H1 (cell line): ENCODE measurements around the gene KRTAP19-2. TPM values are rescaled to one million over a fixed set of nuclear protein-coding genes. Genes with fewer than 3 reads are reported as not detected.

Experiments used
- CTCF ChIA-PET: fragments of 300-600 bp; sonication (Branson Sonifier 250); formaldehyde crosslinking; loops from one replicate; lab custom pipeline; 2021; ENCODE audit not compliant: partially characterized antibody; lab: Charles Lee
- POLR2A ChIA-PET: fragments of 300-600 bp; sonication (Branson Sonifier 250); formaldehyde crosslinking; loops from one replicate; lab custom pipeline; 2021; ENCODE audit warnings: inconsistent platforms; ENCODE audit not compliant: partially characterized antibody; lab: Charles Lee
- DNase-seq, 2 experiments: peaks; one replicate each; pipeline versions ENCODE4 v3.0.0 to v3.0.0-alpha.2; 2010 to 2022; ENCODE audit warnings: low spot score in 2 of 2, low read depth in 1 of 2, mixed read lengths in 1 of 2
- FAIRE-seq: peaks from 2 replicates; lab custom pipeline; 2011; peaks lifted over from hg19 to GRCh38; lab: Jason Lieb, UNC
- H2AFZ ChIP-seq: 2 replicates; pipeline ENCODE4 v1.8.1; 2012; ENCODE audit warnings: low read length, inconsistent platforms
- H2AK5ac ChIP-seq: 2 replicates; pipeline ENCODE4 v1.6.1; 2013; ENCODE audit warnings: low read depth, low read length
- H2BK120ac ChIP-seq: replicated peaks from 2 replicates; pipeline ENCODE3; 2013; ENCODE audit warnings: low read depth, low read length, inconsistent platforms
- H2BK12ac ChIP-seq: 2 replicates; pipeline ENCODE4 v1.6.1; 2013; ENCODE audit warnings: low read depth, low read length
- H2BK15ac ChIP-seq: 2 replicates; pipeline ENCODE4 v1.6.1; 2013; ENCODE audit warnings: low read length
- H2BK20ac ChIP-seq: 2 replicates; pipeline ENCODE4 v1.6.1; 2013; ENCODE audit warnings: low read length
- H2BK5ac ChIP-seq: 2 replicates; pipeline ENCODE4 v1.6.1; 2013; ENCODE audit warnings: low read depth, low read length
- H3K14ac ChIP-seq: 2 replicates; pipeline ENCODE4 v1.6.1; 2013; ENCODE audit warnings: inconsistent platforms; ENCODE audit not compliant: insufficient read length
- H3K18ac ChIP-seq: 2 replicates; pipeline ENCODE4 v1.6.1; 2013; ENCODE audit warnings: low read length; ENCODE audit errors: extremely low read depth
- H3K23ac ChIP-seq: 2 replicates; pipeline ENCODE4 v1.6.1; 2013; ENCODE audit warnings: inconsistent platforms; ENCODE audit not compliant: insufficient read length
- H3K23me2 ChIP-seq: 2 replicates; pipeline ENCODE4 v1.6.1; 2013; ENCODE audit warnings: low read depth, low read length
- H3K27ac ChIP-seq: 2 replicates; pipeline ENCODE4 v1.6.1; 2011; ENCODE audit warnings: low read depth, low read length, inconsistent platforms
- H3K27me3 ChIP-seq, 4 experiments: replicated peaks in 1 of 4; 1 replicate in 1 of 4; 2 replicates in 3 of 4; pipeline versions ENCODE4 v1.6.1 to v1.8.1; 2011 to 2013; ENCODE audit warnings: low read length in 3 of 4, mild to moderate bottlenecking in 3 of 4, inconsistent platforms in 2 of 4, mixed read lengths in 2 of 4, moderate library complexity in 1 of 4; ENCODE audit not compliant: control insufficient read depth in 3 of 4, insufficient read depth in 3 of 4; ENCODE audit errors: extremely low read depth in 1 of 4
- H3K36me3 ChIP-seq, 4 experiments: 2 replicates each; pipeline versions ENCODE4 v1.6.1 to v1.8.1; 2011 to 2013; ENCODE audit warnings: mild to moderate bottlenecking in 4 of 4, low read length in 3 of 4, moderate library complexity in 2 of 4, control low read depth in 1 of 4, inconsistent platforms in 1 of 4; ENCODE audit not compliant: insufficient read depth in 4 of 4, control insufficient read depth in 2 of 4
- H3K4ac ChIP-seq: replicated peaks from 2 replicates; pipeline ENCODE3; 2013; ENCODE audit warnings: low read length, low read depth, mixed read lengths, inconsistent platforms; ENCODE audit not compliant: insufficient read length
- H3K4me1 ChIP-seq, 4 experiments: replicated peaks in 1 of 4; 1 replicate in 1 of 4; 2 replicates in 3 of 4; pipeline versions ENCODE4 v1.6.1 to v1.8.1; 2011 to 2013; ENCODE audit warnings: low read length in 3 of 4, inconsistent platforms in 2 of 4, mixed read lengths in 1 of 4; ENCODE audit not compliant: insufficient read depth in 4 of 4, control insufficient read depth in 3 of 4
- H3K4me2 ChIP-seq, 2 experiments: 2 replicates each; pipeline versions ENCODE4 v1.6.1 to v1.8.1; 2011 to 2013; ENCODE audit warnings: low read depth in 2 of 2, low read length in 2 of 2, control low read depth in 1 of 2, inconsistent platforms in 1 of 2, mild to moderate bottlenecking in 1 of 2; ENCODE audit not compliant: insufficient read depth in 1 of 2
- H3K4me3 ChIP-seq, 4 experiments: fragments of 200-600, 300-600 bp in 1 of 4; sonication (generic), shearing (Covaris generic), sonication (Bioruptor Twin) in 1 of 4; 2 replicates each; pipeline versions ENCODE4 v1.5.1 to v1.8.1; 2011 to 2016; ENCODE audit warnings: low read length in 4 of 4, low read depth in 3 of 4, control low read depth in 2 of 4, inconsistent platforms in 2 of 4, mild to moderate bottlenecking in 2 of 4, mixed read lengths in 1 of 4, moderate library complexity in 1 of 4; ENCODE audit not compliant: insufficient read depth in 2 of 4; ENCODE audit errors: extremely low read depth in 1 of 4
- H3K56ac ChIP-seq: replicated peaks from 2 replicates; pipeline ENCODE3; 2013; ENCODE audit warnings: low read depth, mild to moderate bottlenecking, mixed read lengths, low read length, inconsistent platforms; ENCODE audit not compliant: insufficient read length
- H3K79me1 ChIP-seq: 2 replicates; pipeline ENCODE4 v1.6.1; 2013; ENCODE audit warnings: low read depth, low read length, control low read depth
- H3K79me2 ChIP-seq, 2 experiments: 2 replicates each; pipeline versions ENCODE4 v1.6.1 to v1.8.1; 2012 to 2013; ENCODE audit warnings: low read length in 2 of 2, mild to moderate bottlenecking in 2 of 2, inconsistent platforms in 1 of 2; ENCODE audit not compliant: insufficient read depth in 2 of 2, control insufficient read depth in 1 of 2
- H3K9ac ChIP-seq, 4 experiments: replicated peaks in 1 of 4; 1 replicate in 1 of 4; 2 replicates in 3 of 4; pipeline versions ENCODE4 v1.6.1 to v1.8.1; 2011 to 2013; ENCODE audit warnings: low read depth in 3 of 4, low read length in 3 of 4, control low read depth in 2 of 4, mild to moderate bottlenecking in 2 of 4, moderate library complexity in 2 of 4, inconsistent platforms in 1 of 4; ENCODE audit errors: extremely low read depth in 1 of 4
- H3K9me3 ChIP-seq, 2 experiments: 2 replicates each; pipeline versions ENCODE4 v1.6.1 to v1.8.1; 2012 to 2013; ENCODE audit warnings: mild to moderate bottlenecking in 2 of 2, moderate library complexity in 2 of 2, control low read depth in 1 of 2, inconsistent platforms in 1 of 2, low read depth in 1 of 2, low read length in 1 of 2, mixed read lengths in 1 of 2; ENCODE audit not compliant: insufficient read depth in 2 of 2
- H4K20me1 ChIP-seq, 2 experiments: replicated peaks in 1 of 2; 2 replicates each; pipeline versions ENCODE3 to v1.8.1; 2011 to 2013; ENCODE audit warnings: inconsistent platforms in 2 of 2, low read length in 2 of 2, mild to moderate bottlenecking in 1 of 2; ENCODE audit not compliant: insufficient read depth in 2 of 2, control insufficient read depth in 1 of 2
- H4K5ac ChIP-seq: 2 replicates; pipeline ENCODE4 v1.6.1; 2013; ENCODE audit warnings: low read length, low read depth, mixed read lengths, inconsistent platforms; ENCODE audit not compliant: insufficient read length
- H4K8ac ChIP-seq: 2 replicates; pipeline ENCODE4 v1.8.0; 2013; ENCODE audit warnings: mild to moderate bottlenecking, moderate library complexity, low read length, inconsistent platforms; ENCODE audit not compliant: insufficient read depth; ENCODE audit errors: extremely low read depth
- H4K91ac ChIP-seq: replicated peaks from 2 replicates; pipeline ENCODE3; 2013; ENCODE audit warnings: low read length, mixed read lengths, inconsistent platforms; ENCODE audit not compliant: insufficient read length
- ASH2L ChIP-seq: fragments of 200-600, 300-600 bp; sonication (generic); IDR thresholded peaks from one replicate; pipeline ENCODE4 v1.7.1; 2017; ENCODE audit warnings: low read length
- EGR1 ChIP-seq: IDR thresholded peaks from 2 replicates; pipeline ENCODE4 v1.6.1; 2011; ENCODE audit warnings: low read depth, low read length, borderline replicate concordance
- GABPA ChIP-seq: IDR thresholded peaks from 2 replicates; pipeline ENCODE4 v1.6.1; 2011; ENCODE audit warnings: mild to moderate bottlenecking, low read length, moderate library complexity, borderline replicate concordance; ENCODE audit not compliant: insufficient read depth
- NANOG ChIP-seq: IDR thresholded peaks from 2 replicates; pipeline ENCODE4 v1.6.1; 2011; ENCODE audit warnings: low read length, low read depth, mild to moderate bottlenecking, inconsistent platforms; ENCODE audit not compliant: insufficient read depth, poor library complexity, severe bottlenecking
- RFX5 ChIP-seq: IDR thresholded peaks from 2 replicates; pipeline ENCODE4 v1.6.1; 2011; ENCODE audit warnings: low read depth, low read length, improper control_type of control experiment, borderline replicate concordance
- SAP30 ChIP-seq: fragments of 300-600 bp; sonication (generic); IDR thresholded peaks from 2 replicates; pipeline ENCODE4 v1.7.1; 2012; ENCODE audit warnings: low read length, moderate library complexity, mild to moderate bottlenecking, inconsistent platforms; ENCODE audit not compliant: insufficient read depth, insufficient replicate concordance
- TAF1 ChIP-seq: IDR thresholded peaks from 2 replicates; pipeline ENCODE4 v1.6.1; 2011; ENCODE audit warnings: mild to moderate bottlenecking, low read depth, low read length
- TCF12 ChIP-seq: IDR thresholded peaks from 2 replicates; pipeline ENCODE4 v1.6.1; 2011; ENCODE audit warnings: low read depth, mild to moderate bottlenecking, low read length
- YY1 ChIP-seq: IDR thresholded peaks from 2 replicates; pipeline ENCODE4 v1.6.1; 2011; ENCODE audit warnings: low read depth, mild to moderate bottlenecking, low read length
- polyA plus RNA-seq, 7 experiments: library from polyadenylated mRNA; depleted of rRNA in 3 of 7; stranded (reverse) in 5 of 7; unstranded in 2 of 7; fragments of >200 nt in 5 of 7; fragments of 200-250 nt in 2 of 7; gene quantifications; 1 replicate in 5 of 7; 2 replicates in 1 of 7; 4 replicates in 1 of 7; pipeline versions ENCODE4 v1.2.1 to v1.2.3, GENCODE V29; 2011 to 2013; ENCODE audit warnings: missing spikeins in 2 of 7, mixed read lengths in 2 of 7
- total RNA-seq: library from RNA; stranded (reverse); fragmentation: NEBNext Ultra II Directional; extraction: Animal tissue kit (Norgen Biotek cat#: 25700); gene quantifications from 2 replicates; pipeline ENCODE4 v1.2.1, GENCODE V29; 2021

KRTAP19-2 gene
- total and polyA plus RNA-seq, 2 of the 8 experiments (the other 6 are each of a cell fraction or from before 2014, with no cell fraction given): not detected

- Histone ChIP-seq H3K9ac (no peak overlapping the region), H3K4me3 (no peak overlapping the region), H3K4me2 (no peak overlapping the region; a peak in 1 of 4 replicates), H3K27ac (no peak overlapping the region), H3K18ac (no peak overlapping the region), H2AK5ac (no peak overlapping the region), H3K79me1 (no peaks in the 10 kb centered on the region), H3K79me2 (no peaks in the 10 kb centered on the region), H2AFZ (no peak overlapping the region), H3K9me3 (no peaks in the 10 kb centered on the region), H3K23ac (no peak overlapping the region), H4K20me1 (no peaks in the 10 kb centered on the region), H2BK5ac (no peak overlapping the region), H3K36me3 (no peaks in the 10 kb centered on the region), H2BK15ac (no peak overlapping the region), H4K5ac (no peak overlapping the region), H3K4ac (no peak overlapping the region), H4K8ac (no peak overlapping the region), H3K14ac (no peak overlapping the region), H2BK120ac (no peak overlapping the region), H3K27me3 (no peaks in the 10 kb centered on the region), H2BK12ac (no peak overlapping the region), H3K23me2 (no peaks in the 10 kb centered on the region), H3K4me1 (no peaks in the 10 kb centered on the region; a peak in 3 of 7 replicates), H4K91ac (no peak overlapping the region), H3K56ac (no peak overlapping the region), H2BK20ac (no peak overlapping the region)
- CTCF ChIA-PET: interaction anchor here (0.6 to 3.7 kb wide), 11 partner anchors 10 to 733 kb away, joined by 3 to 20 read pairs (median 5); partner anchors contain the start of genes KRTAP13-4 and KRTAP25-1
- POLR2A ChIA-PET: no interaction called here
- FAIRE-seq (no peak), DNase-seq (no peak)
- no peak for TF ChIP-seq SAP30
- TF ChIP-seq NANOG: no peak
- no peak for TF ChIP-seq ASH2L
- TF ChIP-seq RFX5: no peak
- TF ChIP-seq EGR1: no peak
- TF ChIP-seq TCF12: no peak
- TF ChIP-seq GABPA: no peak
- TF ChIP-seq YY1: no peak
- no peak for TF ChIP-seq TAF1
Measured at GRCh38 chr21:30443226-30443625, 44.0 kb downstream of the KRTAP19-2 start.
